ENCODE data around the gene NUP153. TPM values are rescaled to one million over a fixed set of nuclear protein-coding genes. Genes with fewer than 3 reads are reported as not detected.
A peak's percentile ranks its signal among the peaks of the same experiment; 100 is the strongest.
"Not testable (repeated sequence)": the region's sequence is repeated elsewhere in the genome, so short reads cannot be mapped to it uniquely, and the experiment has no call there.

The NUP153 gene
- total RNA-seq, 2 experiments from 2014 or later: 74.0 to 75.8 TPM

GRCh38 chr6:17606606-17607005 lies 100.1 kb downstream of the NUP153 start:
- peaks cover 45% of the 10 kb centered on the region for H3K36me3 Mint-ChIP-seq (ENCODE audit: low read depth)
- ChIA-PET CTCF (interaction anchor here (1.0 kb wide), 2 partner anchors 22 to 97 kb away, joined by 3 to 4 read pairs; no protein-coding TSS in a partner anchor), POLR2A (no interaction called here)
- H3K27me3 Mint-ChIP-seq: no peaks in the 10 kb centered on the region
- no peak overlapping the region for H3K27ac Mint-ChIP-seq
- no peaks in the 10 kb centered on the region for H3K9me3 Mint-ChIP-seq
- no peak overlapping the region for H3K4me3 Mint-ChIP-seq
- H3K4me1 Mint-ChIP-seq: peaks cover 22% of the 10 kb centered on the region
- DNase-seq: no peak

GRCh38 chr6:17602888-17603287 lies 103.8 kb downstream of the NUP153 start:
- no peak overlapping the region for H3K27ac Mint-ChIP-seq
- POLR2A ChIA-PET: interaction anchor here (1.0 to 5.1 kb wide), 5 partner anchors 10 to 104 kb away, joined by 3 to 73 read pairs (median 4); partner anchors contain the start of gene NUP153
- no peaks in the 10 kb centered on the region for H3K27me3 Mint-ChIP-seq

GRCh38 chr6:17601386-17601703 lies 105.4 kb downstream of the NUP153 start:
- Mint-ChIP-seq H3K4me3 (peak overlapping the region; percentile 83), H3K27me3 (no peaks in the 10 kb centered on the region), H3K4me1 (peaks cover 35% of the 10 kb centered on the region), H3K36me3 (ENCODE audit: low read depth) (peaks cover 28% of the 10 kb centered on the region), H3K27ac (peak overlapping the region; percentile 73), H3K9me3 (no peaks in the 10 kb centered on the region)
- ChIA-PET POLR2A (interaction anchor here (0.9 to 5.1 kb wide), 18 partner anchors 8 to 106 kb away, joined by 3 to 73 read pairs (median 6); partner anchors contain the start of gene NUP153), CTCF (interaction anchor here (0.8 to 2.0 kb wide), 5 partner anchors 21 to 114 kb away, joined by 3 to 21 read pairs (median 3); partner anchors contain the start of gene NUP153)
- DNase-seq: no peak

More at GRCh38 chr6:17602888-17603287, 103.8 kb downstream of the NUP153 start:
- H3K9me3 Mint-ChIP-seq: no peaks in the 10 kb centered on the region
- H3K4me3 Mint-ChIP-seq: no peak overlapping the region
- CTCF ChIA-PET: interaction anchor here (0.5 to 1.5 kb wide), 5 partner anchors 19 to 201 kb away, joined by 3 to 8 read pairs (median 3); partner anchors contain the start of gene NUP153
- peaks cover 35% of the 10 kb centered on the region for H3K4me1 Mint-ChIP-seq
- no peak for DNase-seq
- peaks cover 36% of the 10 kb centered on the region for H3K36me3 Mint-ChIP-seq (ENCODE audit: low read depth)

GRCh38 chr6:17600527-17601385 lies 106.0 kb downstream of the NUP153 start:
- Mint-ChIP-seq H3K27me3 (no peaks in the 10 kb centered on the region), H3K9me3 (no peaks in the 10 kb centered on the region), H3K27ac (peak overlapping the region; percentile 73), H3K4me1 (peaks cover 35% of the 10 kb centered on the region), H3K4me3 (peak overlapping the region; percentile 83), H3K36me3 (ENCODE audit: low read depth) (peaks cover 24% of the 10 kb centered on the region)
- POLR2A ChIA-PET: interaction anchor here (0.7 to 5.1 kb wide), 27 partner anchors 9 to 554 kb away, joined by 3 to 73 read pairs (median 5); partner anchors contain the start of genes KDM1B, NUP153 and TPMT
- DNase-seq: peak; percentile 50
- CTCF ChIA-PET: interaction anchor here (0.8 to 2.0 kb wide), 7 partner anchors 17 to 203 kb away, joined by 3 to 21 read pairs (median 3); partner anchors contain the start of gene NUP153

- peaks cover 2% of the 10 kb centered on the region for H3K27me3 Mint-ChIP-seq
- H3K9me3 Mint-ChIP-seq: no peaks in the 10 kb centered on the region
- DNase-seq: peak; percentile 97
- peaks cover 21% of the 10 kb centered on the region for H3K36me3 Mint-ChIP-seq (ENCODE audit: low read depth)
- POLR2A ChIA-PET: interaction anchor here (0.7 to 5.1 kb wide), 18 partner anchors 9 to 555 kb away, joined by 3 to 73 read pairs (median 6); partner anchors contain the start of genes KDM1B, NUP153 and TPMT
- peak within 1 kb of the TSS; percentile 83 for H3K4me3 Mint-ChIP-seq
- peaks cover 35% of the 10 kb centered on the region for H3K4me1 Mint-ChIP-seq
- CTCF ChIA-PET: interaction anchor here (0.6 to 2.0 kb wide), 7 partner anchors 16 to 818 kb away, joined by 3 to 21 read pairs (median 3); partner anchors contain the start of gene NUP153
- H3K27ac Mint-ChIP-seq: peak within 1 kb of the TSS; percentile 73
These were observed 106.7 kb downstream of the NUP153 start, which contains the start of gene FAM8A1 for GRCh38 chr6:17599877-17600526. Gene FAM8A1 (plus strand): TSS chr6:17600302. CDS start chr6:17600410, 108 bp downstream.

- DNase-seq: no peak
- no peak overlapping the region for H3K27ac Mint-ChIP-seq
- ChIA-PET POLR2A (interaction anchor here (0.9 kb wide), 1 partner anchor 111 kb away, joined by 3 read pairs; the partner anchor contains the start of gene NUP153), CTCF (interaction anchor here (0.6 to 0.9 kb wide), 2 partner anchors 85 to 106 kb away, joined by 3 read pairs; no protein-coding TSS in a partner anchor)
- peaks cover 13% of the 10 kb centered on the region for H3K4me1 Mint-ChIP-seq
- no peak overlapping the region for H3K4me3 Mint-ChIP-seq
- no peaks in the 10 kb centered on the region for H3K36me3 Mint-ChIP-seq (ENCODE audit: low read depth)
- H3K9me3 Mint-ChIP-seq: no peaks in the 10 kb centered on the region
- peaks cover 2% of the 10 kb centered on the region for H3K27me3 Mint-ChIP-seq
These were observed 110.6 kb downstream of the NUP153 start for GRCh38 chr6:17596085-17596484.

- Mint-ChIP-seq H3K27ac (no peak overlapping the region), H3K4me1 (peaks cover 9% of the 10 kb centered on the region), H3K4me3 (no peak overlapping the region), H3K9me3 (no peaks in the 10 kb centered on the region), H3K27me3 (peaks cover 2% of the 10 kb centered on the region), H3K36me3 (ENCODE audit: low read depth) (no peaks in the 10 kb centered on the region)
- ChIA-PET POLR2A (no interaction called here), CTCF (interaction anchor here (1.3 kb wide), 1 partner anchor 9 kb away, joined by 4 read pairs; no protein-coding TSS in a partner anchor)
- no peak for DNase-seq
These were observed 113.5 kb downstream of the NUP153 start for GRCh38 chr6:17593246-17593645.

- Mint-ChIP-seq H3K27me3 (peaks cover 2% of the 10 kb centered on the region), H3K36me3 (ENCODE audit: low read depth) (no peaks in the 10 kb centered on the region), H3K27ac (no peak overlapping the region), H3K4me1 (peaks cover 9% of the 10 kb centered on the region), H3K9me3 (no peaks in the 10 kb centered on the region), H3K4me3 (no peak overlapping the region)
- ChIA-PET POLR2A (no interaction called here), CTCF (interaction anchor here (1.6 kb wide), 1 partner anchor 111 kb away, joined by 3 read pairs; no protein-coding TSS in a partner anchor)
- no peak for DNase-seq
These were observed 115.4 kb downstream of the NUP153 start for GRCh38 chr6:17591287-17591686.

- CTCF ChIA-PET: interaction anchor here (1.0 to 1.9 kb wide), 2 partner anchors 9 to 214 kb away, joined by 3 to 6 read pairs; no protein-coding TSS in a partner anchor
- H3K9me3 Mint-ChIP-seq: no peaks in the 10 kb centered on the region
These were observed 117.2 kb downstream of the NUP153 start for GRCh38 chr6:17589406-17590096.

GRCh38 chr6:17588011-17588410 lies 118.7 kb downstream of the NUP153 start:
- Mint-ChIP-seq H3K9me3 (no peaks in the 10 kb centered on the region), H3K27me3 (peaks cover 2% of the 10 kb centered on the region), H3K27ac (no peak overlapping the region), H3K36me3 (ENCODE audit: low read depth) (no peaks in the 10 kb centered on the region), H3K4me3 (no peak overlapping the region), H3K4me1 (peaks cover 12% of the 10 kb centered on the region)
- POLR2A ChIA-PET: no interaction called here
- CTCF ChIA-PET: no interaction called here
- DNase-seq: no peak

More at GRCh38 chr6:17589406-17590096, 117.2 kb downstream of the NUP153 start:
- Mint-ChIP-seq H3K36me3 (ENCODE audit: low read depth) (no peaks in the 10 kb centered on the region), H3K27me3 (no peaks in the 10 kb centered on the region), H3K4me1 (peaks cover 9% of the 10 kb centered on the region), H3K4me3 (no peak overlapping the region), H3K27ac (no peak overlapping the region)
- POLR2A ChIA-PET: interaction anchor here (0.9 to 1.2 kb wide), 2 partner anchors 10 kb away, joined by 3 to 7 read pairs; partner anchors contain the start of gene FAM8A1
- DNase-seq: no peak

- CTCF ChIA-PET: interaction anchor here (1.0 to 3.3 kb wide), 2 partner anchors 34 to 217 kb away, joined by 4 to 32 read pairs; no protein-coding TSS in a partner anchor
- H3K27me3 Mint-ChIP-seq: not testable (repeated sequence)
These were observed 120.1 kb downstream of the NUP153 start for GRCh38 chr6:17586623-17587022.

More at GRCh38 chr6:17586623-17587022, 120.1 kb downstream of the NUP153 start:
- H3K36me3 Mint-ChIP-seq (ENCODE audit: low read depth); H3K9me3 Mint-ChIP-seq; POLR2A ChIA-PET; H3K27ac Mint-ChIP-seq; H3K4me3 Mint-ChIP-seq; DNase-seq: not testable (repeated sequence)
- peaks cover 12% of the 10 kb centered on the region for H3K4me1 Mint-ChIP-seq

All from activated CD4-positive, alpha-beta memory T cell treated with anti-CD3 and anti-CD28 coated beads, Interleukin-2, amount 10 ng/mL, durations not matched to agents 7 days and 5 days (primary cell).